ENCODE data around the gene ATF6B. TPM values are rescaled to one million over a fixed set of nuclear protein-coding genes. Genes with fewer than 3 reads are reported as not detected.

ATF6B gene
- total and polyA plus RNA-seq, 2 of the 8 experiments (the other 6 are each of a cell fraction or from before 2014, with no cell fraction given): 38.1 to 42.2 TPM

DNA sequence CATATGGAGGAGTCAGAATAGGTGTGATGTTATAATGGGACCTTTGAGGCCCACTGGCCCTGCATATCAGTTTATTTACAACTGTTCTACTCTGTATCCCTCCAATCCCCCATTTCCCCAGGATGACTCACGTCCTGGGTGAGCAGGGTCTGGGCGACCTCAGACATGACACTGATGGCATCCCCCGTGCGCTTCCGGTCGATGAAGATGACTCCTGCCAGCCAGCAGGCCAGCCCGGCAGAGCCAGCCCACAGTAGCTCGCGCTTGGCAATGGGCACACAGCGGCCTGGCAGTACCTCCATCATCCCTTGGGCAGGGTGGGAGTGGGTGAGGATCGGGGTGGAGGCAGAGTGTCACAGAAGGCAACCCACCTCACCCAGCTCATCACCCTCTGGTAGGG lies 42.2 kb upstream of the ATF6B start:
- Histone ChIP-seq H4K91ac (replicated peaks; ENCODE audit: insufficient read length, low read length) (no peak overlapping the region), H3K56ac (replicated peaks; ENCODE audit: insufficient read length, low read depth, low read length) (no peak overlapping the region), H2BK5ac (ENCODE audit: low read depth, low read length) (no peak overlapping the region), H2AFZ (ENCODE audit: low read length) (no peak overlapping the region), H3K9ac (replicated peaks in 1 of 4; ENCODE audit: extremely low read depth in 1 of 4, low read depth in 3 of 4, low read length in 3 of 4) (no peak overlapping the region), H2BK20ac (ENCODE audit: low read length) (no peak overlapping the region), H3K4ac (replicated peaks; ENCODE audit: insufficient read length, low read depth, low read length) (no peak overlapping the region), H3K27ac (ENCODE audit: low read depth, low read length) (no peak overlapping the region), H3K18ac (ENCODE audit: extremely low read depth, low read length) (no peak overlapping the region), H3K23me2 (ENCODE audit: low read depth, low read length) (peaks cover 2% of the 10 kb centered on the region; the same call in 1 of the 2 replicates), H3K27me3 (replicated peaks in 1 of 4; ENCODE audit: control insufficient read depth in 3 of 4, extremely low read depth in 1 of 4, insufficient read depth in 3 of 4, low read length in 3 of 4) (no peaks in the 10 kb centered on the region), H2BK15ac (ENCODE audit: low read length) (no peak overlapping the region), H4K8ac (ENCODE audit: extremely low read depth, insufficient read depth, low read length) (peak overlapping the region; percentile 53; the same call in 1 of the 2 replicates), H3K4me1 (replicated peaks in 1 of 4; ENCODE audit: control insufficient read depth in 3 of 4, insufficient read depth in 4 of 4, low read length in 3 of 4) (peaks cover 4 to 17% (median 9%) of the 10 kb centered on the region in 4 experiments; a peak in 6 of 7 replicates), H3K79me1 (ENCODE audit: low read depth, low read length) (peaks cover 4% of the 10 kb centered on the region; the same call in 1 of the 2 replicates), H3K79me2 (ENCODE audit: control insufficient read depth in 1 of 2, insufficient read depth in 2 of 2, low read length in 2 of 2) (peaks cover 13 to 33% of the 10 kb centered on the region in 2 experiments), H2BK120ac (replicated peaks; ENCODE audit: low read depth, low read length) (no peak overlapping the region), H3K4me3 (ENCODE audit: extremely low read depth in 1 of 4, insufficient read depth in 2 of 4, low read depth in 3 of 4, low read length in 4 of 4) (no peak overlapping the region), H3K23ac (ENCODE audit: insufficient read length) (no peak overlapping the region), H3K14ac (ENCODE audit: insufficient read length) (no peak overlapping the region), H2BK12ac (ENCODE audit: low read depth, low read length) (no peak overlapping the region), H2AK5ac (ENCODE audit: low read depth, low read length) (no peak overlapping the region), H4K20me1 (replicated peaks in 1 of 2; ENCODE audit: control insufficient read depth in 1 of 2, insufficient read depth in 2 of 2, low read length in 2 of 2) (peaks cover 8 to 11% of the 10 kb centered on the region in 2 experiments), H3K9me3 (ENCODE audit: insufficient read depth in 2 of 2, low read depth in 1 of 2, low read length in 1 of 2) (no peaks in the 10 kb centered on the region), H3K36me3 (ENCODE audit: control insufficient read depth in 2 of 4, insufficient read depth in 4 of 4, low read length in 3 of 4) (peaks cover 4 to 41% (median 30%) of the 10 kb centered on the region in 4 experiments), H4K5ac (ENCODE audit: insufficient read length, low read depth, low read length) (no peak overlapping the region), H3K4me2 (ENCODE audit: insufficient read depth in 1 of 2, low read depth in 2 of 2, low read length in 2 of 2) (no peak overlapping the region)
- WGBS, 2 experiments (ENCODE audit: extremely low coverage in 1 of 2, insufficient coverage in 1 of 2, insufficient read length in 1 of 2, insufficient replicate concordance in 2 of 2, low coverage in 1 of 2, low lambda C conversion rate in 2 of 2, missing lambda C conversion rate in 1 of 2): 92% methylated on average over 11 of the region's 11 CpGs; no CpG with 5 or more reads in 1 of the 2 experiments
- POLR2A ChIA-PET (ENCODE audit: partially characterized antibody): interaction anchor here (0.7 to 1.3 kb wide), 5 partner anchors 10 to 120 kb away, joined by 3 to 8 read pairs (median 3); no protein-coding TSS in a partner anchor
- FAIRE-seq (no peak), DNase-seq (ENCODE audit: low read depth in 1 of 2, low spot score in 2 of 2) (no peak)
- CTCF ChIA-PET (ENCODE audit: partially characterized antibody): interaction anchor here (0.8 to 1.6 kb wide), 6 partner anchors 19 to 53 kb away, joined by 3 to 4 read pairs (median 4); partner anchors contain the start of gene GPSM3
- TF ChIP-seq EZH2 (IDR thresholded peaks at IDR 0.05; ENCODE audit: low read depth, low read length, severe bottlenecking) (no peak), CBX8 (IDR thresholded peaks at IDR 0.05; ENCODE audit: borderline replicate concordance, low read depth, low read length) (no peak), TAF1 (IDR thresholded peaks at IDR 0.05; ENCODE audit: low read depth, low read length) (no peak), SP1 (IDR thresholded peaks at IDR 0.05; ENCODE audit: low read depth, low read length) (no peak), TAF7 (optimal IDR thresholded peaks at IDR 0.05; ENCODE audit: borderline replicate concordance, low read depth, low read length) (no peak), TEAD4 (IDR thresholded peaks at IDR 0.05; ENCODE audit: low read depth, low read length) (no peak), MAFK (IDR thresholded peaks at IDR 0.05; ENCODE audit: low read depth, low read length) (no peak), TCF12 (IDR thresholded peaks at IDR 0.05; ENCODE audit: low read depth, low read length) (no peak), RFX5 (IDR thresholded peaks at IDR 0.05; ENCODE audit: borderline replicate concordance, low read depth, low read length) (no peak)
- TF ChIP-seq, protein P1, sequence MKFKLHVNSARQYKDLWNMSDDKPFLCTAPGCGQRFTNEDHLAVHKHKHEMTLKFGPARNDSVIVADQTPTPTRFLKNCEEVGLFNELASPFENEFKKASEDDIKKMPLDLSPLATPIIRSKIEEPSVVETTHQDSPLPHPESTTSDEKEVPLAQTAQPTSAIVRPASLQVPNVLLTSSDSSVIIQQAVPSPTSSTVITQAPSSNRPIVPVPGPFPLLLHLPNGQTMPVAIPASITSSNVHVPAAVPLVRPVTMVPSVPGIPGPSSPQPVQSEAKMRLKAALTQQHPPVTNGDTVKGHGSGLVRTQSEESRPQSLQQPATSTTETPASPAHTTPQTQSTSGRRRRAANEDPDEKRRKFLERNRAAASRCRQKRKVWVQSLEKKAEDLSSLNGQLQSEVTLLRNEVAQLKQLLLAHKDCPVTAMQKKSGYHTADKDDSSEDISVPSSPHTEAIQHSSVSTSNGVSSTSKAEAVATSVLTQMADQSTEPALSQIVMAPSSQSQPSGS (IDR thresholded peaks at IDR 0.05; ENCODE audit: low read length): no peak
- TF ChIP-seq, protein P2, sequence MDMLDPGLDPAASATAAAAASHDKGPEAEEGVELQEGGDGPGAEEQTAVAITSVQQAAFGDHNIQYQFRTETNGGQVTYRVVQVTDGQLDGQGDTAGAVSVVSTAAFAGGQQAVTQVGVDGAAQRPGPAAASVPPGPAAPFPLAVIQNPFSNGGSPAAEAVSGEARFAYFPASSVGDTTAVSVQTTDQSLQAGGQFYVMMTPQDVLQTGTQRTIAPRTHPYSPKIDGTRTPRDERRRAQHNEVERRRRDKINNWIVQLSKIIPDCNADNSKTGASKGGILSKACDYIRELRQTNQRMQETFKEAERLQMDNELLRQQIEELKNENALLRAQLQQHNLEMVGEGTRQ (IDR thresholded peaks at IDR 0.05; ENCODE audit: low read length): no peak

Data from H1 (cell line).